Breast epithelium (tissue), 3 donors: ENCODE measurements around the gene ARHGEF10L.

Experiments
- POLR2A ChIP-seq: fragments of 450-650 bp; IDR thresholded peaks from one replicate; pipeline ENCODE4 v1.6.1; 2016; ENCODE audit warnings: antibody characterized with exemption, mild to moderate bottlenecking, moderate library complexity
- TF ChIP-seq, protein P1 (sequence below), 3 donors: fragments of 450-650 bp; IDR thresholded peaks; one replicate each; pipeline ENCODE4 v1.5.1; 2016 to 2017; ENCODE audit warnings: antibody characterized with exemption in 3 of 3, mild to moderate bottlenecking in 3 of 3, moderate library complexity in 3 of 3

DNA sequence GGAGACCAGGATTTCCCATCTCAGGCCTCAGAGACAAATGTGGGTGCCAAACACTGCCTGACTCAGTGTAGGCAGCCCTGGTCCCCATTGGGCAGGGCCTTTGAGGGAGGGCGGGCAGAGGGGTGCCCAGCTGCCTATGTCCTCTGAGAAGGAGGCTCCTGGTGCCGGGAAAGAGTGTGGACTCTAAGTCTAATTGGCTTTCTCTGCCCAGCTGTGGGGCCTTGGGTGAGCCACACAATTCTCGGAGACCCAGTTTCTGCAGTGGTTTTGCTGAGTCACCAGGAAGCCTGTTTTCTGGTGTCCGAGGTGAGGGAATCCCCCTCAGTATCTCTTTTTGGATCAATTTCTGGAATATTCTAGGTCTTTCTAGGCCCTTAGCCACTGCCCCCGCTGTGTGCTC, 180.4 kb downstream of the ARHGEF10L start:
- TF ChIP-seq, protein P1, sequence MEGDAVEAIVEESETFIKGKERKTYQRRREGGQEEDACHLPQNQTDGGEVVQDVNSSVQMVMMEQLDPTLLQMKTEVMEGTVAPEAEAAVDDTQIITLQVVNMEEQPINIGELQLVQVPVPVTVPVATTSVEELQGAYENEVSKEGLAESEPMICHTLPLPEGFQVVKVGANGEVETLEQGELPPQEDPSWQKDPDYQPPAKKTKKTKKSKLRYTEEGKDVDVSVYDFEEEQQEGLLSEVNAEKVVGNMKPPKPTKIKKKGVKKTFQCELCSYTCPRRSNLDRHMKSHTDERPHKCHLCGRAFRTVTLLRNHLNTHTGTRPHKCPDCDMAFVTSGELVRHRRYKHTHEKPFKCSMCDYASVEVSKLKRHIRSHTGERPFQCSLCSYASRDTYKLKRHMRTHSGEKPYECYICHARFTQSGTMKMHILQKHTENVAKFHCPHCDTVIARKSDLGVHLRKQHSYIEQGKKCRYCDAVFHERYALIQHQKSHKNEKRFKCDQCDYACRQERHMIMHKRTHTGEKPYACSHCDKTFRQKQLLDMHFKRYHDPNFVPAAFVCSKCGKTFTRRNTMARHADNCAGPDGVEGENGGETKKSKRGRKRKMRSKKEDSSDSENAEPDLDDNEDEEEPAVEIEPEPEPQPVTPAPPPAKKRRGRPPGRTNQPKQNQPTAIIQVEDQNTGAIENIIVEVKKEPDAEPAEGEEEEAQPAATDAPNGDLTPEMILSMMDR (IDR thresholded peaks at IDR 0.05), result no peak
- TF ChIP-seq POLR2A, result no peak
